NK-92 treated with Interleukin-12 subunit alpha and Interleukin-12 subunit beta, amount 100 ng/mL, for 24 hours (cell line): ENCODE measurements around the gene GNRH2.
"Not testable (repeated sequence)": the region's sequence is repeated elsewhere in the genome, so short reads cannot be mapped to it uniquely, and the experiment has no call there.

ENCODE experiments used
- DNase-seq: peaks from one replicate; lab custom pipeline; 2025; lab: John Stamatoyannopoulos, UW

The GNRH2 gene

DNA sequence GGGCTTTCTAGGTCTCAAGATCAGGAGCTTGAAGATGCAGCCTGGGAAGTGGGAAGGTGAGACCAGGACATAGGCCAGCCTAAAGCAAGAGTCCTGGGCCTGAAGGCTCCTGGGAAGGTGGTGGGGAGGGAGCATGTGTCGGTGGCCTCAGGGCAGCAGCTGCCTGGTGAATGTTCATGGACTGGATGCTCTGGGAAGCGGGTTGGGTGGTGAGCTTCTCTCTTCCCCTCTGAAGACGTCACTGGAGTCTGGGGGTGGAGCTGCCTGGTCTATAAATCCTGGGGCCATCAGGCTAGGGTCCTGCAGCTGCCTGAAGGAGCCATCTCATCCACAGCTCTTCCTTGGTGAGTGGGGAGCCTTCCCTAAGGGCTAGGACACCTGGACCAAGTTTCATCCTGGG lies at the start of gene GNRH2:
TSS of gene GNRH2 (plus strand) at position 301 of the 400 bp plus-strand sequence. CDS start 793 bp downstream, outside the sequence.
- no peak for DNase-seq

DNA sequence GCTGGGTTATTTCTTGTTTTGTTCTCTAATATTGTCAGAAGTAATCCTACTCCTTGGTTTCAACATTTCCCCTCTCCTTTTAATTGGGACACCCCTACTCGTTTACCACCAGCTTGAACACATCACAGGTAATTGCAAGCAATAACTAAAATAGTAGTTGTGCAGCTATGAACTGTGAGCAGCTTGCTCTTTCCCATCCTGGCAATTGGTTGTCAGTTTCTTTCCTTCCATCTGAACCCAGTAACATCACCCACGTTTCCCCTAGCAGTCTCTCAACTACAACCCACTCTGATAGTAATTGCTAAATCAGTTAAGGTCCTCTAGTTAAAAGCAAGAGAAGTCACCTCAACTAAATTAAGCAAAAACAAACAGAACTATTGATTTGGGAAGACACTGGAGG lies 47.6 kb upstream of the GNRH2 start:
- no peak for DNase-seq

GRCh38 chr20:2998728-2999127 lies 44.7 kb upstream of the GNRH2 start:
- no peak for DNase-seq

DNA sequence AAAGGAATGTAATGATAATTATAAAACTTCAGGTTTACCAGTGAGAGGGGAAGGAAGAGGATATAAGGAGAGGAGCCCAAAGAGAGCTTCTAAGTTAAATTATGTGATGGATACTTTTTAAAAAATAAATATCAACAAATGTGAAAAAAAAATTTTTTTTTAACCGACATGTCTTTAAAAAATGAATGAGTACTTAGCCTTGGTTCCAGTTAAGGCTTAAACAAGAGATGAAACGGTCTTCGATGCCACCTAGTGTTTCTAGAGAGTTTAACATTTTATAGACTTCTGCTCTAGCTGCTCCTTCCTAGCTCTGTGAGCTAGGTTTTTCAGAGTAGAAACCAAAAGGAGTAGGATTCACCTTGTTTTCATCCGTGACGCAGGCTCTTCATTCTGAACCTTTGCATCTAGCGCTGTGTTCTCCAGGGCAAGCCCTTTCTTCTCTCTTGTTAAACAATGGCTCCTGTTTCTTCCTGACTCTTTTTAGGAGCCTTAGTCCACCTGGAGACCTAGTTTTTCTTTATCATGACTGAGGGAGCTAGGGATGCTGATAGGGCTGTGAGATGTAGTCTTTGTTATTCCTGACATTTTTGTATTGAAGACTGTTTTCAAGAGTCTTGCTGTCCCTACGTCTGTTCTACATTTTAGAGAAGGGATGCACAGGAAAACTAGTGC lies 42.4 kb upstream of the GNRH2 start:
- no peak for DNase-seq

DNA sequence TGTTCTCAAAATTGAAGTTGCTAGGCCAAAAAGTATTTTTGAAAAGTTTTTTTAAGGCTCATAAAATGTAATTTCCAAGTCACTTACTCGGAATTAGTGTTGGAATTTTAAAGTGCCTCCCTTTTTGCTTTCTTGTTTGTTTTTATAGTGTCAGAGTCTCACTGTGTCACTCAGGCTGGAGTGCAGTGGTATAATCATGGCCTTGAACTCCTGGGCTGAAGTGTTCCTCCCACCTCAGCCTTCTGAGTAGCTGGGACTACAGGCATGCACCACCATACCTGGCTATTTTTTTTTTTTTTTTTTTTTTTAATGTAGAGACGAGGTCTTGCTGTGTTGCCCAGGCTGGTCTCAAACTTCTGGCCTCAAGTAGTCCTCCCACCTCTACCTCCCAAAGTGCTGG lies 40.0 kb upstream of the GNRH2 start:
- no peak for DNase-seq

GRCh38 chr20:3010985-3011723 lies 32.3 kb upstream of the GNRH2 start:
- DNase-seq, result no peak

DNA sequence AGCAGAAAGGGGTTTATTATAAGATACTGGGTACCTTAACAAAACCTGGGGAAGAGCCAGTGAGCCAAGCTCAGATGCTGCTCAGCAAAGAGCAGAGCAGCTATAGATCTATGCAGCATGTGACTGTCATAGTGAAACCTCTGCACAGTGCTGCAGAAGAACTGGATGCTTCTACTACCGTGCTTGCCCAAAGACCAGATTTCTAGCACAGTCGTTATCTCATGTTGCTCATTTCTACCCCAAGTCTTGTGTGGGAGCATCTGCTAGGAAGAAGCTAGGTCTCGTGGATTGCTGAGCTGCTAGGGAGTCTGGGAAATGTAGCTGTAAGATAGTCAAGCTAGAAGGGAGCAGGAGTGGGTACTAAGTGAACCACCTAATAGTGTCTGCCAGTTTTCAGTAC lies 31.7 kb upstream of the GNRH2 start:
- DNase-seq, result no peak

- no peak for DNase-seq
Observed at GRCh38 chr20:3013771-3014170, 29.7 kb upstream of the GNRH2 start.

GRCh38 chr20:3014179-3014578 lies 29.2 kb upstream of the GNRH2 start:
- DNase-seq, result no peak

- no peak for DNase-seq
Observed at GRCh38 chr20:3014662-3015061, 28.8 kb upstream of the GNRH2 start.

GRCh38 chr20:3015302-3015701 lies 28.1 kb upstream of the GNRH2 start:
- not testable (repeated sequence) for DNase-seq

GRCh38 chr20:3021327-3021726 lies 22.1 kb upstream of the GNRH2 start:
- no peak for DNase-seq

- no peak for DNase-seq
Observed at GRCh38 chr20:3021777-3022176, 21.6 kb upstream of the GNRH2 start.

GRCh38 chr20:3022559-3023490 lies 20.6 kb upstream of the GNRH2 start:
- DNase-seq, result not testable (repeated sequence)

DNA sequence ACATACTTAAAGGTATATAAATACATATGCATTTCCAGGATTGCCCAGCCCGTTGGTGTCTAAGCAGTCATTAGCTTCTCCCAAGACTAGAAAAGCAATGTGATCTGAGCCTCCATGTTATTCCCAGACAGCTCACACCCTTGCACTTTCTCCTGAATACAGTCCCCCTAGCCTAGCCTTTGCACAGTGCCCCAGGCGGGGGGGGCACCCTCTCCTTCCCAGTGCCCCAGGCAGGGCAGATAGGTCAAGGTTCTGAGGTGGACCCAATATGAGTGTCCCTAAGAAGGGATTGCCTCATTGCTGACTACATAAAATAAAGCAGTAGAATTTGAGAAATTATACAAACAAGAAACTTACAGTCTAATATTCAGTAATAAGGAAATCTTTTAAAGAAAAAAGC lies 15.4 kb upstream of the GNRH2 start:
- no peak for DNase-seq

DNA sequence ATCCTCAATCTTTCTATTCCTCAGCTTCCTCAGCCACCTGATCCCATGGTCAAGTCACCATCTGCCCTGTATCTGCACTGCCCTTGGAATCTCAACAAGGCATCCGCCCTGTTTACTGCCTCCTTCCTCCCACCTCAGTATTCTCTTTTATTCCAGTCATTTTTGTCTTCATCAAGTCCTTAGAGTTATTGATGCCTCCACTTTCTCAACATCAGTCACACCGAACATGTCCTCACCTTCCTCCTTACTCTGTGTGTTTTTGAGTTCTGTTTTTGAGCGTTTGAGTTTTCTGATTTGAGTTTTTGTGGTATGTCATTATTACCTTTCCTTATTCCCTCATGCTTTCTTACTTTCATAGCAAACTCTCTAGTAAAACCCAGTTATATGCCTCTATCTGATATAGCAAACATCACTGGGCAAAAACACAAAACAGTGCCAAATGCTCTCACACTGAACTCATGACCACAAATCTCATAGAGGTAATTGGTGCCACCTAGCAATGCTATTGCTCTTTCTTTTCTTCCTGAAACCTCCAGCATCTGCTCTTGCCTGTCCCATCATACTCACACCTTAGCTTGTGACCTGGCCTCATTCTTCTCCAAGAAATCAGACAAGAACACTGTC lies 11.8 kb upstream of the GNRH2 start:
- no peak for DNase-seq

DNA sequence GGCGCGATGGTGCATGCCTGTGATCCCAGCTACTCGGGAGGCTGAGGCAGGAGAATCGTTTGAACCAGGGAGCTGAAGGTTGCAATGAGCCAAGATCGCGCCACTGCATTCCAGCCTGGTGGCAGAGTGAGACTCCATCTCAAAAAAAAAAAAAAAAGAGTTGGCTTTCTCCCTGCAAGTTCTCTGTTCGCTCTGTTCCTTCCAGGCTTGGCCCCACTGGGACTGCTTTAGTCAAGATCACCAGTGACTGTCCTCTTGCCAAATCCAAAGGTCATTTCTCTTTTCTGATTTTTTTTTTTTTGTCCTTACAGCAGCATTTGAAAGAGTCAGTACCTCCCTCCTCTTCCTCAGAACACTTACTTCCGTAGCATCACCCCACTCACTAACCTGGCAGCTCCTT lies 10.8 kb upstream of the GNRH2 start:
- DNase-seq, result no peak

GRCh38 chr20:3037654-3038053 lies 5.8 kb upstream of the GNRH2 start:
- no peak for DNase-seq

DNA sequence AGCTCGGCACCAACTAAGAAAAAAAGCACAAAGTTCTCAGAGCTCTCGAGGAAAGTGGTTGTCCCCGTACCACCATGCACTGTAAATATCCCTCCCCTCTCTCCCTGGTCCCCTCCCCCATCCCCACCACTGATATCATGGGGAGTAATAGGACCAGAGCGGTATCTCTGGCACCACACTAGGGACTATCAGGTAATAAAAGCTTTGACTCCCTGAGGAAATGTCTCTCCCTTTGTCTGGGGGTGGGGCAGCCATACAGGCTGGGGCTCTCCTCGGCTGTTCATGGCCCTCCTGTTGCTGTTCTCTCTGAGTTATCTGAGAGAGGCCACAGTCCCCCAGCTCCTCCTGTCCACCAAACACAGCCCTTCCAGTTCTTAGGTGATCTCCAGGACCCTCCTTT lies 5.0 kb upstream of the GNRH2 start:
- no peak for DNase-seq

- no peak for DNase-seq
Observed at GRCh38 chr20:3039426-3039825, 4.0 kb upstream of the GNRH2 start.

GRCh38 chr20:3040086-3040485 lies 3.3 kb upstream of the GNRH2 start:
- DNase-seq, result no peak

DNA sequence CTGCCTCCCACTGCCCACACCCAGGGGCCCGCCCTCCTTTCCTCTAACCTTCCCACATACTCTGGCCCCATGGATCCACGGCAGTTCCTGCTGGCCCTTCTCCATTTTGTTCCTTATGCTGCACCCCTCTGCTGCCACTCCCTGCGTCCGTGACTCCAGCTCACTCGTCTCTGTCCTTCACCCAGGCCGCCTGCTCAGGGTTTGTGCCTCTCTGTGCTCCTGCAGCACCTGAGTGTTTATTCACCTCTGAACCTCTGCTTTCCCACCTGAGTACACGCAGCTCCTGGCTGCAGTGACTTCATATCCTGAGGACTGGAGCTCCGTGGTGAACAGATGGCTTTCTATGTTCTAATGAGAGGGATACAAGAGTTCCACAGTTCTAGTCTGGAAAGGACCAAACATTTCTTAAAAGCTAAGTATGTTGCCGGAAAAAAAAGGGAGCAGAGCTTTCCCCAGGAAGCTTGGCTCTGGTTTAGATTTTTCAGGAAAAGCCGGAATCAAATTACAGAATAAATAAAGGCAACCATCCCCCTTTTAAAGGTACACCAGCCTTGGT lies 1.5 kb upstream of the GNRH2 start:
- no peak for DNase-seq
